OCI-LY3 (cell line): Measurements from ENCODE around the gene CSNK2A2.

Experiments
- H2AFZ ChIP-seq: fragments of 200-600, 300-600 bp; shearing (Covaris generic); 2 replicates; pipeline ENCODE4 v1.6.0; 2014; ENCODE audit warnings: antibody characterized with exemption, low read depth, low read length
- H3K27ac ChIP-seq: fragments of 200-600, 300-600 bp; sonication (generic); 2 replicates; pipeline ENCODE4 v1.5.1; 2014; ENCODE audit warnings: mild to moderate bottlenecking, low read length, moderate library complexity, mixed read lengths
- H3K27me3 ChIP-seq: fragments of 200-600, 300-600 bp; sonication (generic); 2 replicates; pipeline ENCODE4 v1.6.1; 2014; ENCODE audit warnings: low read depth, low read length, mixed read lengths
- H3K36me3 ChIP-seq: fragments of 200-600, 300-600 bp; sonication (generic); replicated peaks from 2 replicates; pipeline ENCODE3; 2014; ENCODE audit warnings: low read depth, low read length, mixed read lengths
- H3K4me1 ChIP-seq: fragments of 300-600, 200-600 bp; sonication (generic); 2 replicates; pipeline ENCODE4 v1.6.1; 2014; ENCODE audit warnings: low read length, mixed read lengths
- H3K4me2 ChIP-seq: fragments of 200-600, 300-600 bp; sonication (generic); 2 replicates; pipeline ENCODE4 v1.6.1; 2014; ENCODE audit warnings: low read length, mixed read lengths
- H3K4me3 ChIP-seq: fragments of 300-600, 200-600 bp; sonication (generic); 2 replicates; pipeline ENCODE4 v1.5.1; 2014; ENCODE audit warnings: antibody characterized with exemption, mild to moderate bottlenecking, low read length, moderate library complexity
- H3K79me2 ChIP-seq: fragments of 300-600, 200-600 bp; shearing (Covaris generic); 2 replicates; pipeline ENCODE4 v1.6.1; 2014; ENCODE audit warnings: mild to moderate bottlenecking, low read length, mixed read lengths
- H3K9ac ChIP-seq: fragments of 300-600, 200-600 bp; shearing (Covaris generic); 2 replicates; pipeline ENCODE4 v1.6.0; 2014; ENCODE audit warnings: mild to moderate bottlenecking, low read length, moderate library complexity
- H3K9me3 ChIP-seq: fragments of 200-600, 300-600 bp; shearing (Covaris generic); 2 replicates; pipeline ENCODE4 v1.6.1; 2014; ENCODE audit warnings: low read length, mixed read lengths; ENCODE audit not compliant: insufficient read depth
- H4K20me1 ChIP-seq: fragments of 200-600, 300-600 bp; sonication (generic); 2 replicates; pipeline ENCODE4 v1.6.1; 2016; ENCODE audit warnings: low read length, mixed read lengths; ENCODE audit not compliant: insufficient read depth
- CTCF ChIP-seq: fragments of 200-600, 300-600 bp; sonication (generic); IDR thresholded peaks from 2 replicates; pipeline ENCODE4 v1.5.1; 2014; ENCODE audit warnings: antibody characterized with exemption, low read length, low read depth
- EZH2phosphoT487 ChIP-seq: fragments of 200-600 bp; shearing (Covaris generic); IDR thresholded peaks from 2 replicates; pipeline ENCODE4 v1.6.1; 2018; ENCODE audit warnings: antibody characterized with exemption, mixed run types, low read depth

CSNK2A2 gene

GRCh38 chr16:58111302-58111627 lies 86.6 kb downstream of the CSNK2A2 start:
- H3K4me2 ChIP-seq: no peak overlapping the region
- H3K79me2 ChIP-seq: no peaks in the 10 kb centered on the region
- H2AFZ ChIP-seq: no peak overlapping the region
- peaks cover 16% of the 10 kb centered on the region for H3K4me1 ChIP-seq
- H3K27me3 ChIP-seq: no peaks in the 10 kb centered on the region
- H3K36me3 ChIP-seq: peaks cover 18% of the 10 kb centered on the region
- TF ChIP-seq CTCF: no peak
- no peak for TF ChIP-seq EZH2phosphoT487
- no peak overlapping the region for H3K4me3 ChIP-seq
- no peak overlapping the region for H3K27ac ChIP-seq
- H3K9ac ChIP-seq: no peak overlapping the region
- peaks cover 2% of the 10 kb centered on the region; the same call in 1 of the 2 replicates for H4K20me1 ChIP-seq
- H3K9me3 ChIP-seq: no peaks in the 10 kb centered on the region

GRCh38 chr16:58110571-58111301 lies 87.2 kb downstream of the CSNK2A2 start:
- Histone ChIP-seq H3K4me1 (peaks cover 16% of the 10 kb centered on the region), H3K27me3 (no peaks in the 10 kb centered on the region), H3K9ac (no peak overlapping the region), H3K79me2 (no peaks in the 10 kb centered on the region), H3K4me2 (no peak overlapping the region), H3K27ac (no peak overlapping the region), H3K4me3 (no peak overlapping the region), H2AFZ (no peak overlapping the region), H3K36me3 (peaks cover 18% of the 10 kb centered on the region), H4K20me1 (peaks cover 2% of the 10 kb centered on the region; the same call in 1 of the 2 replicates), H3K9me3 (no peaks in the 10 kb centered on the region)
- no peak for TF ChIP-seq EZH2phosphoT487
- no peak for TF ChIP-seq CTCF

- no peaks in the 10 kb centered on the region for H3K79me2 ChIP-seq
- H3K4me3 ChIP-seq: peak overlapping the region; percentile 65
- peaks cover 2% of the 10 kb centered on the region; the same call in 1 of the 2 replicates for H4K20me1 ChIP-seq
- no peak overlapping the region for H3K27ac ChIP-seq
- H3K9me3 ChIP-seq: no peaks in the 10 kb centered on the region
- H3K36me3 ChIP-seq: peaks cover 11% of the 10 kb centered on the region
- no peak overlapping the region for H2AFZ ChIP-seq
- H3K4me1 ChIP-seq: peaks cover 16% of the 10 kb centered on the region
- no peaks in the 10 kb centered on the region for H3K27me3 ChIP-seq
- TF ChIP-seq CTCF: no peak
- TF ChIP-seq EZH2phosphoT487: no peak
- H3K9ac ChIP-seq: peak overlapping the region; percentile 29; the same call in 1 of the 2 replicates
- H3K4me2 ChIP-seq: peak overlapping the region; percentile 95
Measured at GRCh38 chr16:58109881-58110280, 88.0 kb downstream of the CSNK2A2 start.

GRCh38 chr16:58109330-58109729 lies 88.6 kb downstream of the CSNK2A2 start:
- peak overlapping the region; percentile 29; the same call in 1 of the 2 replicates for H3K9ac ChIP-seq
- H2AFZ ChIP-seq: no peak overlapping the region
- H3K79me2 ChIP-seq: no peaks in the 10 kb centered on the region
- H3K4me2 ChIP-seq: peak overlapping the region; percentile 95
- H3K27me3 ChIP-seq: no peaks in the 10 kb centered on the region
- TF ChIP-seq EZH2phosphoT487 (no peak), CTCF (no peak)
- H3K36me3 ChIP-seq: peaks cover 6% of the 10 kb centered on the region
- H3K9me3 ChIP-seq: no peaks in the 10 kb centered on the region
- peaks cover 16% of the 10 kb centered on the region for H3K4me1 ChIP-seq
- peak overlapping the region; percentile 19; the same call in 1 of the 2 replicates for H3K27ac ChIP-seq
- peaks cover 2% of the 10 kb centered on the region; the same call in 1 of the 2 replicates for H4K20me1 ChIP-seq
- H3K4me3 ChIP-seq: peak overlapping the region; percentile 65
